Ramos (cell line): Measurements from ENCODE around the gene DIP2C.

Experiments used
- in situ Hi-C: fragments of 300-500 bp; cut with MboI; formaldehyde crosslinking; loops from one replicate; pipeline ENCODE4 v1.14.3; 2022; ENCODE audit warnings: low sequenced_read_pairs; ENCODE audit not compliant: unreplicated experiment

The DIP2C gene, protein sequence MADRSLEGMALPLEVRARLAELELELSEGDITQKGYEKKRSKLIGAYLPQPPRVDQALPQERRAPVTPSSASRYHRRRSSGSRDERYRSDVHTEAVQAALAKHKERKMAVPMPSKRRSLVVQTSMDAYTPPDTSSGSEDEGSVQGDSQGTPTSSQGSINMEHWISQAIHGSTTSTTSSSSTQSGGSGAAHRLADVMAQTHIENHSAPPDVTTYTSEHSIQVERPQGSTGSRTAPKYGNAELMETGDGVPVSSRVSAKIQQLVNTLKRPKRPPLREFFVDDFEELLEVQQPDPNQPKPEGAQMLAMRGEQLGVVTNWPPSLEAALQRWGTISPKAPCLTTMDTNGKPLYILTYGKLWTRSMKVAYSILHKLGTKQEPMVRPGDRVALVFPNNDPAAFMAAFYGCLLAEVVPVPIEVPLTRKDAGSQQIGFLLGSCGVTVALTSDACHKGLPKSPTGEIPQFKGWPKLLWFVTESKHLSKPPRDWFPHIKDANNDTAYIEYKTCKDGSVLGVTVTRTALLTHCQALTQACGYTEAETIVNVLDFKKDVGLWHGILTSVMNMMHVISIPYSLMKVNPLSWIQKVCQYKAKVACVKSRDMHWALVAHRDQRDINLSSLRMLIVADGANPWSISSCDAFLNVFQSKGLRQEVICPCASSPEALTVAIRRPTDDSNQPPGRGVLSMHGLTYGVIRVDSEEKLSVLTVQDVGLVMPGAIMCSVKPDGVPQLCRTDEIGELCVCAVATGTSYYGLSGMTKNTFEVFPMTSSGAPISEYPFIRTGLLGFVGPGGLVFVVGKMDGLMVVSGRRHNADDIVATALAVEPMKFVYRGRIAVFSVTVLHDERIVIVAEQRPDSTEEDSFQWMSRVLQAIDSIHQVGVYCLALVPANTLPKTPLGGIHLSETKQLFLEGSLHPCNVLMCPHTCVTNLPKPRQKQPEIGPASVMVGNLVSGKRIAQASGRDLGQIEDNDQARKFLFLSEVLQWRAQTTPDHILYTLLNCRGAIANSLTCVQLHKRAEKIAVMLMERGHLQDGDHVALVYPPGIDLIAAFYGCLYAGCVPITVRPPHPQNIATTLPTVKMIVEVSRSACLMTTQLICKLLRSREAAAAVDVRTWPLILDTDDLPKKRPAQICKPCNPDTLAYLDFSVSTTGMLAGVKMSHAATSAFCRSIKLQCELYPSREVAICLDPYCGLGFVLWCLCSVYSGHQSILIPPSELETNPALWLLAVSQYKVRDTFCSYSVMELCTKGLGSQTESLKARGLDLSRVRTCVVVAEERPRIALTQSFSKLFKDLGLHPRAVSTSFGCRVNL (N-terminal part only)

DNA sequence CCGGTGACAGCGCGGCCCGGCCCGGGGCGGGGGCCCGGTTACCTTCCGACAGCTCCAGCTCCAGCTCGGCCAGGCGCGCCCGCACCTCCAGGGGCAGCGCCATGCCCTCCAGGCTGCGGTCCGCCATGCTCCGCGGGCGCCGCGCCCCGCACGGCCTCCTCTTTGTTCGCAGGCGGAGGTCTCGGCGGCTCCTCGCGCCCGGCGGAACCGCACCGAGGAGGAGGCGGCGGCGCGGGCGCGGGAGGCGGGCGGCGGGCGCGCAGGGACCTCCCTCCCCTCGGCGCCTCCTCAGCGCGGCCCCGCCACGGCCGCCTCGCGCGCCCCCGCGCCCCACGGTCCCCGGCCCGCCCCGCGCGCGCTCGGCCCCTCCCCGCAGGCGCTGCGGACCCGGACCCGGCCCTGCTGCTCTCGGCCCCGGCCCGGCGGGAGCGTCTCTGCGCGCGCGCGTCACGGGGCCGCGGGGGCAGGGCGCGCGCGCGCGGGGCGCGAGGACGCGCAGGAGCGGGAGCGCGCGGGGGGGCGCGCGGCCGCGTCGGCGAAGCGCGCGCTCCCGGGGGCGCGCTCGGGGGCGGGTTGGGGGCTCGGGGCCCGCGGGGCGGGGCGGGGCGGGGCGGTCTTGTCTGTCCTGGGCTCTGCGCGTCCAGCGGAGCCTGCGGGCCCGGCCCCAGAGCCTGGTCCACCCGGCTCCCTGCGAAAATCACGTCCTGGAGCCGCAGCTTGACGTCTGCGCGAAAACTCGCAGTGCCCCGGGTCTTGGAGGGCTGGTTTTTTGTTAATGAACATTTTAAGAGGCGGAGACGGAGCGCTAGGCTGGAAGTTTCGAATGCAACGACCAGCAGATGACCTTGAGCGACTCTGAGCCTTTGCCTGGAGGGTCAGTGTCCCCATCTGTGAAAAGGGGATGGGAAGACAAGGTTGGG is at the start of gene DIP2C:
TSS of gene DIP2C (minus strand) at position 217 of the 920 bp plus-strand sequence. CDS start at position 127, 90 bp downstream.
- in situ Hi-C loops, result no loop called here

DNA sequence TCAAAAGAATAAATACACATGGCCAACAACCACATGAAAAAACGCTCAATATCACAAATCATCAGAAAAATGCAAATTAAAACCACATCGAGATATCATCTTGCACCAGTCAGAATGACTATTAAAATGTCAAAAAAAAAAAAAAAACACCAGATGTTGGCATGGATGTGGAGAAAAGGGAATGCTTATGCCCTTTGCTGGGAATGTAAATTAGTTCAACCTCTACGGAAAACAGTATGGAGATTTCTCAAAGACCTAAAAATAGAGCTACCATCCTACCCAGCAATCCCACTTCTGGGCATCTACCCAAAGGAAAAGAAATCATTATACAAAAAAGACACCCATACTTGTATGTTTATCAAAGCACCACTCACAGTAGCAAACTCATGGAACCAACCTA is 45.0 kb upstream of the DIP2C start:
- in situ Hi-C loops, result no loop called here

DNA sequence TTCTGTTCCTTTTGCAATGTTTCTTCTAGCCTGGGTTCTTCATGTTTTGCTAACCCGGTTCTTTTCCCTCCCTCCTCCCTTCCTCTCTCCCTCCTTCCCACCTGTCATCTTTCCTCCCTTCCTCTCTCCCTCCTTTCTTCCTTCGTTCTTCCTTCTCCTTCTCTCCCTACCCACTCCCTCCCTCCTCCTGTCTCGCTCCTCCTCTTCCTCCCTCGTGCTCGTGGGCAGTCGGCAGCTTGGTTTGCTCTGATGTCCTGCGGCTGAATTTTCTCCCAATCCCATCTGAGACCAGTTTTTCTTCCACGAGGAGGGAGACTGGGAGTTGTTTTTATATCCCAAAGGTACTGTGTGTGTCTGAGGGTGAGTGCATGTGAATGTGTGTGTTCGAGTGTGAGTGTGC is 43.6 kb upstream of the DIP2C start:
- in situ Hi-C loops, result no loop called here

DNA sequence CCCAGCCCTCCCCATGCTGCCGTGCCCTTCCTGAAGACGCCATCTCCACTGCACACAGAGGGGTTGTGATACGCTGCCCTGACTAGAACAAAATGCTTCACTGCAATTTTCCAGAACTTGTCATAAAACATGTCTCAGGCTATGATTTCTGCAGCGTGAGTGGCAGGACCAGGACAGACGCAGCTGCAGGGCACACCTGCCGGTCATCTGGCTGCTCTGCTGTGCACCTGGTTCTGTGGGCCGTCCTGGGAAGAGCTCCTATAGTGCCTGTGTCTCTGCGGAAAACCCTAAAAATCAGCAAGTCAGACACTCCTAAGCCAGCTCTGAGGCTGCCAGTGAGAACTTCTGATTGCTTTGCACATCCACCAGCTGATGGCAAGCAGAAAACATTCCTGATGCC is 39.7 kb upstream of the DIP2C start:
- in situ Hi-C loops, result no loop called here

DNA sequence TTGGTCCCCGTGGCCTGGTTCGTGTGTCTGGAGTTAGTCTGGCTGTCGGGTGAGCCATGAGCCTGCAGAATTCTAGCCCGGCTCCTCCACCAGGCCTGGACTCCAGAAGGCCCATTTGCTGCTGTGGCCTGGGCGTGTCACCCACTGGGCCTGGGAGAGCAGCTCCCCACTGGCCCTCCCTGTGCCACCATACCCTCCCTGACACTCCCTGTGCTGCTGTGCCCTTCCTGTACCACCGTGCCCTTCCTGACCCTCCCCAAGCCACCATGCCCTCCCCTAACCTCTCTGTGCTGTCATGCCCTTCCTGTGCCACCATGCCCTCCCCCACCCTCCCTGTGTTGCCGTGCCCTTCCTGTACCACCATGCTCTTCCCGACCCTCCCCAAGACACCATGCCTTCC is 39.1 kb upstream of the DIP2C start:
- in situ Hi-C loops, result no loop called here

DNA sequence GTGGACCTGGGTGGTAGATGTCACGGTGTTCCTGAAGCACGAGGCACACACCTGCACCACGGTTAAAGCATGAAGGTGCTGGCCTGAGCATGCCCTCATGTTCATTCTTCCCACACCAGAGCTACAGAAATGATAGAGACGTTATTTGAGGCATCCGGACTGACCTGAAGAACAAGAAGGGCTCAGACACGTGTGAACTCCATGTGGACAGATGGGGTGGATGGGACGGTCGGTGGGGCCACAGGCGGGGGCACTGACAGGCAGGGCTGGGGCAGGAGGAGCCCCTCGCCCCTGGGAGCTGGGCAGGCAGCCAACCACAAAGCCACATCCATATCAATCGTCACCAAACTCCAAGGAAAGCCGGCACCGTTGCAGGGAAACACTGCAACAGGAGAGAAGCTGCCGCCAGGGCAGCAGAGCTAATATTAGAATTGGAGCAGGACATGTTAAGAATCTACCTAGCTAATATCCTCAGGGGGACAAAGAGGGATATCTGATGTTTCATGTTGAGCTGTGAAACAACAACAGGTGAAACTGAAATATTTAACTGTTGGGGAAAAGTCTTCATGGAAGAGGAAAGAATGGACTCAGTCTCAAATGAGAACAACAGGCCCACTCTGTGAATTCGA is 37.8 kb upstream of the DIP2C start:
- in situ Hi-C loops, result no loop called here

DNA sequence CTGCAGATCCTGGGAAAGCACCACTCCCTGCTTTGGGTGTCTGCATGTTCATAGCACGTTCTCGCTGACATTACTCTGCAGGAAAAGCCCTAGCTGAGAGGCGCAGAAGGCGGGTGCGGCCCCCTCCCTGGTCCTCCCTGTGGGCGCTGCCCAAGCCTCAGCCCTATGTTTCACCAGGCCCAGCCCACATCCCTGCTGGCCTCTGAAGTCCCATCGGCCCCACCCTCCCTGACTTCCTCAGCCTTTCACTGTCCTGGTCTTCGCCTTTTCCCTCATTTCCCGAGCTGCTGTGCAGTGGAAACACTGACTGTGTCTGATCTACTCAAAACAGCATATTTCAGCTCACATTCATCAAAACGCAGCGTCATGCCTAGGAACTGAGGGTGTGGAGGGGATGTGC is 36.3 kb upstream of the DIP2C start:
- in situ Hi-C loops, result no loop called here

DNA sequence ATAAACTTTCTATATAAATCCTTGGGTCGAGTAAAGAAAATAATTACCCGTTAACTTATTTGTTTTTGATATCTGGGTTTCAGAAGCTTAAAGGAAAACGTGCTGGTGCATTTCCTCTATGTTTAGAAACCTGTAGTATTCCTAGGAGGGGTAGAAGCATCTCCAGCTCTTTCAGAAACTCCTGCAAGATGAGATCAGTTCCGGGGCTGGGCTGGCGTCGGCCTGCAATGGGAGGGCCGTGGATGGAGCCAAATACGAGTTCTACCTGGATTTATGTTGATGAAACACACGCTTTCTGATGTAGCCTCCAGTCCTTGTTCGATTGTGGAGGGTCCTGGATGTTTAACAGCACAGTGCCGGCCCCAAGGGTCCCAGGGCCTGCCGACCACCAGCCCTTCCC is 35.8 kb upstream of the DIP2C start:
- in situ Hi-C loops, result no loop called here

DNA sequence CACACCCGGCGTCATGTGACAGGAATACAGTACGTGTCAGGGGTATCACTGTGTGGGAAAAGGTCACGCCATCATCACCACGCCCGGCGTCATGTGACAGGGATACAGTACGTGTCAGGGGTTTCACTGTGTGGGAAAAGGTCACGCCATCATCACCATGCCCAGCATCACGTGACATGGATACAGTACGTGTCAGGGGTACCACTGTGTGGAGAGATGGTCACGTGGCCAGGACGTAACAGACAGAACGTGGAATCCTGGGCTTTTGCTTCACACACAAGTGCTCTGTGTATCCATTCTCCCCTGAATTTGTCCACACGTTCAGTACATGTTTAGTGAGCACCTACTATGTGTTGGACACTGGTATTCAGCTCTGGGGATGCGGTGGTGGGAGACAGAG is 34.5 kb upstream of the DIP2C start:
- in situ Hi-C loops, result no loop called here

DNA sequence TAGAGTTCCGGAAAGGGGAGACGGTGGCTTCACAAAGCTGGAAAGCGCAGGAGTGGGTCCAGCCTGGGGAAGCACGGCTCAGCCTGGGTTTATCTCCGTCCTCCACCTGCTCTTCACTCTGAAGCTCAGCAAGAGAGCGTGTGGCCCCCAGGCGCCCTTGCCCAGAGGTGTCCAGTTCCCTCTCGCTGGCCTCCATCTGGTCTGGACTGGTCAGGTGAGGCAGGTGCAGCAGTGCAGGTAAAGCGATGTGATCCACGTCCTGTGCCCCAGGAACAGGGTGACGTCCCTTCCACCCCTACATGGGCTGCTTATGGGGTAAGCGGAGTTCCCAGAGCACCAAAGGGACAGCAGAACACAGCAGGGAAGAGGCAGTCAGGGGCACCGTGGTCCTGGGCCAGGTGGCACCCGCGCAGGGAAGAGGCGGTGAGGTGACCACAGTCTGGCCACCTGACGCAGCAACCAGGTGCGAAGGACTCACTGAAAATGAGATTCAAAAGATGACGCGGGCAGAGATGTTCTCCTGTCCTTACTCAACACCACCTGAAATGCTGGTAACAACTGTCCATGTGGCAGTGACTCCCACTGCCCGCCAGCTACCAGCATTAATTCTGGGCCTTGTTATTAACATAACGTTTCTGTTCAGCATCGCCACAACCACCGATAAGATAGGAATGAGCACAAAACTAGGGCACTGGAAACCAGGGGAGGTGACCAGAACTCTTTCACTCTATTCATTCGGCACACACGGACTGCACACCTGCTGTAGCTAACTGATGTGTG is 33.0 kb upstream of the DIP2C start:
- in situ Hi-C loops, result no loop called here

DNA sequence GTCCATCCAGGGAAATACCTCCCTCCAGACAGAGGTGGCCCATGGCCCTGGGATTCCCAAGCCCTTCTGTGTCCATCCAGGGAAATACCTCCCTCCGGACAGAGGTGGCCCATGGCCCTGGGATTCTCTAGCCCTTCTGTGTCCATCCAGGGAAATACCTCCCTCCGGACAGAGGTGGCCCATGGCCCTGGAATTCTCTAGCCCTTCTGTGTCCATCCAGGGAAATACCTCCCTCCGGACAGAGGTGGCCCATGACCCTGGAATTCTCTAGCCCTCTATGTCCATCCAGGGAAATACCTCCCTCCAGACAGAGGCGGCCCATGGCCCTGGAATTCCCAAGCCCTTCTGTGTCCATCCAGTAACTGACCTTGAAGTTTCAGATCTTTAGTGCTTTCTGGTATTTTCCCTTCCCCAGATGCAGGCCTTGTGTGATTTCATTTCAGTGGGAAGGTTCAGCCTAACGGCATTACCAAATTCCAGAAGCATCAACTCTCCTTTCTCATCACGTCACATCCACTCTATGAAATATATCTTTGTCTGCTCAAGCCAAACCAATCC is 28.8 kb upstream of the DIP2C start:
- in situ Hi-C loops, result no loop called here

DNA sequence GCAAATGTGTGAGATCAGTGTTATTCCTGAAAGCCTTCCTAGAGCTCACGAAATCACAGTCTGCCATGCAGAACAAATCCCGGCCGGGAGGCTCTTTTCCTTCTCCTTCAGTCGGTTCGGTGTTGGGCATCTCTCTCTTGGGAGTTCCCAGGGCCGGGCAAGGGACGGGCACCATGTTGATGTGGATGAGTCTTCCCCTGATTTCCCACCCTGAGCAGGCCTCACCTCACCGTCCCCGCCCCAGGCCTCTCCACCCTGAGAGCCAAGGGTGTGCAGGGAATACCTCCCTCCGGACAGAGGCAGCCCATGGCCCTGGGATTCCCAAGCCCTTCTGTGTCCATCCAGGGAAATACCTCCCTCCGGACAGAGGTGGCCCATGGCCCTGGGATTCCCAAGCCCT is 28.0 kb upstream of the DIP2C start:
- in situ Hi-C loops, result no loop called here

DNA sequence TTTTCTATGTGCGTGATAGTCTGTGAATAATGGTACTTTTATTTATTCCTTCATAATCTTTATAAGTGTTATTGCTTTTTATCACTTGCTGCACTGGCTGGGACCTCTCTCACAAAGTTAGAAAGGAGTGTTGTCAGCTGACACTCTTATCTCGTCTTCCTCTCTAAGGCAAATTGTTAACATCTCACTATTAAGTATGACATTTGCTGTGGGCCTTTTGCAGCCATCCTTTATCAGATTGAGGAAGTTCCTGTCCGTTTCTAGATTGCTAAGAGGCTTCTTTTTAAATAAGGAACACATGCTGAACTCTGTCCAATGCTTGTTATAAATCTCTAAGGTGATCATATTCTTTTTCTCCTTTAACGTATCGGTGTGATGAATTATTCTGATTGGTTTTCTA is 27.4 kb upstream of the DIP2C start:
- in situ Hi-C loops, result no loop called here

DNA sequence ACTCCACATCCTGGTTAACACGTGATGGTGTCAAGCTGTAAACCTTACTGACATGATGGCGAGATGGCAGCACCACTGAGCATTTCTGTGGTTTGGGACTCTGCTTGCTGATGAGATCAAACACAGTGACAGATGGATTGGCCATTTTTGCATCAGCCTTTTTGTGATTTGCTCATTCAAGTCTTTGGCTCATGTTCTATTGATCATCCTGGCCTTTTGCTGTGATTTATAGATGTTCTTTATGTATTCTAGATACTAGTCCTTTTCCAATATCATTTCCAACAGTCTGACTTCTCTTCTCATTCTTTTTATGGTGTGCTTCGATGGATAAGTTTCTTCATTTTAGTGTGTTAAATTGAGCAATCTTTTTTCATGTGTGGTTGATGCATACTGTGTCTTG is 24.7 kb upstream of the DIP2C start:
- in situ Hi-C loops, result no loop called here

DNA sequence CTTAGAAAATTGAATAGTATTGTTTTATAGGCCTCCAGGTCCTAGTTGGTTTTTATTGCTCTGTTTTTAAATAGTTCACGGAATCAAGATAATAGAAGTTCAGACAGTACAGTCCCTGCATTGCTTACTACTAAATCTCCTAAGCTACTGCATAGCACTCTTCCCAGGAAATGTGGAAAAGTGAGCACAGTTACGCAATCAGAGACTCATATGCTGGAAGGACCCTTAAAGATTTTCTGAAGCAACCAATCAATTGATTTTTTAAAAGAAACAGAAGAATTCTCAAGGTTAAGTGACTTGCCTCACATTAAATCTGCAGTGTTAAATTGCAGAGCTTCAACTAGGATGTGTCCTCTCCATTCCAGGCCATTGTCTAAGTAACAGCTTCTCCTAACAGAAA is 23.1 kb upstream of the DIP2C start:
- in situ Hi-C loops, result no loop called here

DNA sequence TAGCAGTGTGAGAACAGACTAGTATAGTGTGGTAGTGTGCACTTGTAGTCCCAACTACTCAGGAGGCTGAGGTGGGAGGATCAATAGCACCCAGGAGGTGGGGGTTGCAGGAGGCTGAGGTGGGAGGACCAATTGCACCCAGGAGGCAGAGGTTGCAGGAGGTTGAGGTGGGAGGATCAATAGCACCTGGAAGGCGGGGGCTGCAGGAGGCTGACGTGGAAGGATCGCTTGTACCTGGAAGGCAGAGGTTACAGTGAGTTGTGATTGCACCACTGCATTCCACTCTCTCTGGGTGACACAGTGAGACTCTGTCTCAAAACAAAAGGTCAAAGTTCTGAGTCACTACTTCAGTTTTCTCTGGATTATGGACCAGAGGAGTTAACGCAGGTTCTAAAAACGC is 22.6 kb upstream of the DIP2C start:
- in situ Hi-C loops, result no loop called here

DNA sequence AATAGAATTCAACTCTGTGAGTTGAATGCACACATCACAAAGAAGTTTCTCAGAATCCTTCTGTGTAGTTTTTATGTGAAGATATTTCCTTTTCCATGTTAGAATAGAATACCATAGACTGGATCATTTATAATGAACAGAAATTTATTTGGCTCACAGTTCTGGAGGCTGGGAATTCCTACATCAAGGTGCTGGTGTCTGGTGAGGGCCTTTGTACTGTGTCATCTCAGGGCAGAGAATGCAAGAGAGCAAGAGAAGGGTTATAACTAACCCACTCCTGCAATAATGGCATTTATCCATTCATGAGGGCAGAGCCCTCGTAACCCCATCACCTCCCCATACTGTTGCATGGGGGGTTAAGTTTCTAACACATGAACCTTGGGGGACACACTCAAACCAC is 18.4 kb upstream of the DIP2C start:
- in situ Hi-C loops, result no loop called here

DNA sequence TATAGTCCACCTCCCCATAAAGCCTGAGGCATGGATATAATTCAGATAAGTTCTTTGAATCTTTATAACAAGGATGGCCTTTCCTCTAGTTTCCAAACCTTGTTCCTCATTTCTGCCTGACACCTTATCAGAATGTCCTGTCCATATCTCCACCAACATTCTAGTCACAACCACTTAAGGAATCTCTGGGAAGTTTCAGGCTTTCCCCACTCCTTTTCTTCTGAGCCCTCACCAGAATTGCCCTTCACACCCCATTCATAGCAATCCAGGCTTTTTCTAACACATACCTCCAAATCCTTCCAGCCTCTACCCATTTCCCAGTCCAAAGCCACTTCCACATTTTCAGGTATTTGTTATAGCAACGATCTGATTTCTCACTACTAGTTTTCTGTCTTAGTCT is 18.0 kb upstream of the DIP2C start:
- in situ Hi-C loops, result no loop called here
